BJ (cell line): ENCODE results near the gene PFKL. TPM values are rescaled to one million over a fixed set of nuclear protein-coding genes. Genes with fewer than 3 reads are reported as not detected.

Source experiments
- CTCF ChIA-PET: fragments of 350-600 bp; formaldehyde crosslinking; extraction: SDS; loops from one replicate; lab custom pipeline; 2021; ENCODE audit warnings: antibody characterized with exemption, inconsistent platforms; lab: Yijun Ruan, JAX
- POLR2A ChIA-PET: fragments of 300-600 bp; sonication (Branson Sonifier 250); formaldehyde crosslinking; extraction: SDS; loops from one replicate; lab custom pipeline; 2021; ENCODE audit warnings: antibody characterized with exemption; lab: Charles Lee
- DNase-seq: peaks from one replicate; pipeline ENCODE4 v3.0.0-alpha.2; 2011; ENCODE audit warnings: low read depth
- H3K27me3 ChIP-seq: 2 replicates; pipeline ENCODE4 v1.6.0; 2011; ENCODE audit warnings: low read length; ENCODE audit not compliant: control insufficient read depth, insufficient read depth
- H3K36me3 ChIP-seq: 2 replicates; pipeline ENCODE4 v1.5.1; 2011; ENCODE audit warnings: low read length; ENCODE audit not compliant: control insufficient read depth, insufficient read depth
- H3K4me3 ChIP-seq: 2 replicates; pipeline ENCODE4 v1.5.1; 2011; ENCODE audit warnings: low read depth, mild to moderate bottlenecking, control low read depth, low read length
- polyA plus RNA-seq: library from polyadenylated mRNA; depleted of rRNA; stranded (reverse); fragments of >200 nt; gene quantifications from 2 replicates; pipeline ENCODE4 v1.2.3, GENCODE V29; 2011
- TF ChIP-seq, protein P1 (sequence below): IDR thresholded peaks from 2 replicates; pipeline ENCODE4 v1.5.1; 2011; ENCODE audit warnings: low read depth, mild to moderate bottlenecking, control low read depth, inconsistent platforms, low read length, moderate library complexity; ENCODE audit not compliant: insufficient read depth

Gene PFKL
- polyA plus RNA-seq, 1 experiment: 152 TPM

DNA sequence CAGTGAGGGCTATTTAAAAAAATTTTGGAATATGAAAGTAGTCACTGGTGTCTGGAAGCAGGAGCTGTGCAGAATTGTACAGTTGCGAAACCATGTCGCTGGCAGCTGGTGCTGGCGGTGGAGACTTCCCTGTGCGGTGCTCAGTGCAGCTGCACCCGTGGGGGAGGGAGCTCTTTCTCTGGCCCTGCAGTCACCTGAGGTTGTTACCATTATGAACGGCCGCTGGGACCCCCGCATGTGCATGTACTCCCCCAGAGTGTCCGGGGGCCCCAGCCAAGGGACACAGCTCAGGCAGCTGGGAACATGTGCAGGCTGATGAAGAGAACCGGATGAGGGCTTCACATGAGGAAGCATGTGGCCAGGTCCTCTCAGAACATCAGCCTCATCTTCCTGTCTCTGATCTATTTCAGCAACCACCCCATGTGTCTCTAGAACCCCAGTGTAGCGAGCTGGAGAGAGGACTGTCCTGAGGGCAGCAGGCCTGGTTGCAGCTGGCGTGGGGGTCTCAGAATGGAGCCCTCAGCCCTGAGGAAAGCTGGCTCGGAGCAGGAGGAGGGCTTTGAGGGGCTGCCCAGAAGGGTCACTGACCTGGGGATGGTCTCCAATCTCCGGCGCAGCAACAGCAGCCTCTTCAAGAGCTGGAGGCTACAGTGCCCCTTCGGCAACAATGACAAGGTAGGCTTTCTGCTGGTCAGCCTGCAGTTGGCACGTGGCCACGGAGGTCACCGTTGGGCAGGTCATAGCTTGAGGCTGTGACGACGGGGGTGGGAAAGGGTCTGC lies 53.5 kb downstream of the PFKL start, which contains the start of gene TRPM2:
TSS of gene TRPM2 (plus strand) at position 431 of the 780 bp plus-strand sequence. CDS start at position 511, 80 bp downstream.
- Histone ChIP-seq H3K4me3 (no peak within 1 kb of the TSS), H3K27me3 (peaks cover 15% of the 10 kb centered on the region), H3K36me3 (no peaks in the 10 kb centered on the region)
- TF ChIP-seq, protein P1, sequence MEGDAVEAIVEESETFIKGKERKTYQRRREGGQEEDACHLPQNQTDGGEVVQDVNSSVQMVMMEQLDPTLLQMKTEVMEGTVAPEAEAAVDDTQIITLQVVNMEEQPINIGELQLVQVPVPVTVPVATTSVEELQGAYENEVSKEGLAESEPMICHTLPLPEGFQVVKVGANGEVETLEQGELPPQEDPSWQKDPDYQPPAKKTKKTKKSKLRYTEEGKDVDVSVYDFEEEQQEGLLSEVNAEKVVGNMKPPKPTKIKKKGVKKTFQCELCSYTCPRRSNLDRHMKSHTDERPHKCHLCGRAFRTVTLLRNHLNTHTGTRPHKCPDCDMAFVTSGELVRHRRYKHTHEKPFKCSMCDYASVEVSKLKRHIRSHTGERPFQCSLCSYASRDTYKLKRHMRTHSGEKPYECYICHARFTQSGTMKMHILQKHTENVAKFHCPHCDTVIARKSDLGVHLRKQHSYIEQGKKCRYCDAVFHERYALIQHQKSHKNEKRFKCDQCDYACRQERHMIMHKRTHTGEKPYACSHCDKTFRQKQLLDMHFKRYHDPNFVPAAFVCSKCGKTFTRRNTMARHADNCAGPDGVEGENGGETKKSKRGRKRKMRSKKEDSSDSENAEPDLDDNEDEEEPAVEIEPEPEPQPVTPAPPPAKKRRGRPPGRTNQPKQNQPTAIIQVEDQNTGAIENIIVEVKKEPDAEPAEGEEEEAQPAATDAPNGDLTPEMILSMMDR: no peak
- ChIA-PET CTCF (interaction anchor here (0.9 kb wide), 1 partner anchor 13 kb away, joined by 3 read pairs; no protein-coding TSS in a partner anchor), POLR2A (no interaction called here)
- no peak for DNase-seq

DNA sequence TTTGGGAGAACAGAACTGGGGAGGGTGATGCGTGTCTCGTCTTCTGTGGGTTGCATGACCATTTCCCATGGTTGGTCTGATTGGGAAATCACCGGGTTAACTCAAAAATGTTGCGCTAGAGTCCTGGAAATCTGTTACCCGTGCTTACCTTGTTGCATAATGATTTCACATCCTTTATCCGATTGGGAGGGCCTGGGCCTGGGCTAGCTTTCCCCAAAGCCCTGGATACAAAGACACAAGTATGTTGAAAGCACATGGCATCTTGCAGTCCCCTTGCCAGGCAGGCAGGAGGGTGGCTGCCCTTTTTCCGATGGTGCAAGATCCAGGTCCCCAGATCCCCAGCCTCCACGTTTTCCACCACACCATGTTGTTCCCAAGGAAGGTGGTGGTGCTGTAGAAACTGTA lies 54.1 kb downstream of the PFKL start:
- POLR2A ChIA-PET: no interaction called here
- CTCF ChIA-PET: no interaction called here
- Histone ChIP-seq H3K27me3 (peaks cover 13% of the 10 kb centered on the region), H3K4me3 (no peak overlapping the region), H3K36me3 (no peaks in the 10 kb centered on the region)
- DNase-seq: no peak
- TF ChIP-seq, protein P1: no peak

DNA sequence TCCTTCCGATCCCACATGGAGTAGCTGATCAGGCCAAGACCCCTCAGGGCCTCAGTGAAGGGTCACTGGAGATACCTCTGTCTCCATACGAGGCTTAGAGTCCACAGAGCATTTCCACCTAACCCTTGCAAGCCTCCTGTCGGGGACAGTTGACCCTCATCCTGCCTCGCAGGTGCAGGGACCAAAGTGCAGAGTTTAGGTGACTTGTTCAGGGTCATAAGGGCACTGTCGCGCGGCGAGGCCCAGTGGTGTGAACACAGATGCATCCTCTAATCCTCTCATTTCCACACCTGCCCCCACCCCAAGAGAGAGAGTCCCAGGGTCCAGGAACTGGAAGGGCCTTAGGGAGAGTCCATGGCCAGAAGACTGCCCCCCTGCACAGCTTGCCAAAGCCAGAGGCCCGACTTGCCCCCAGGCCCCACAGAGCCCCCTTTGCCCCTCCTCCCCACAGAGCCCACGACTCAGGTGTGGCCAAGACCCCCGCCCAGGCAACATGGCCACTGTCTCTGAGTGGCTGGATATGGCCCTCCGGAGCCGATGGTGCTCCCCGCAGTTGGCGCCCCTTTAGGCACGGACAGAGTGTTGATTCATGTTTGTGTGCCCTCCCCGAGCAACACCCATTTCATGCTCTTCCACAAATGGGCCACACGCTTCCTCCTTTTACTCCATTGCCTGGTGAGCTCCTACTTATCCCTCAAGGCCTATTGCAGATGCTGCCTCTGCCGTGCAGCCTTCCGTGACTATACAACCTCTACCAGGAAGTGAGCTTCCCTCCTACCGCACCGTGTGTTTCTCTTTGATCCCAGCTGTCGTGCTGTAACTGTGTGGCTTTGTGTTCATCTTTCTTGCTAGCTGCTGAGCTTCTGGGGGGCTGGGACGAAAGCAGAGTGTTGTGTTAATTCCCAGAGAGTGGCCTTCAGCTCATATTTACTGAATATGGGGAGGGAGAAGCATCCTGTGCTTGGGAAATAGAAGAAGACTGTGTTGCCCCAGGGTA lies 55.2 kb downstream of the PFKL start:
- ChIA-PET CTCF (no interaction called here), POLR2A (no interaction called here)
- TF ChIP-seq, protein P1: no peak
- H3K27me3 ChIP-seq: peaks cover 7% of the 10 kb centered on the region
- H3K4me3 ChIP-seq: no peak overlapping the region
- H3K36me3 ChIP-seq: no peaks in the 10 kb centered on the region
- DNase-seq: no peak

DNA sequence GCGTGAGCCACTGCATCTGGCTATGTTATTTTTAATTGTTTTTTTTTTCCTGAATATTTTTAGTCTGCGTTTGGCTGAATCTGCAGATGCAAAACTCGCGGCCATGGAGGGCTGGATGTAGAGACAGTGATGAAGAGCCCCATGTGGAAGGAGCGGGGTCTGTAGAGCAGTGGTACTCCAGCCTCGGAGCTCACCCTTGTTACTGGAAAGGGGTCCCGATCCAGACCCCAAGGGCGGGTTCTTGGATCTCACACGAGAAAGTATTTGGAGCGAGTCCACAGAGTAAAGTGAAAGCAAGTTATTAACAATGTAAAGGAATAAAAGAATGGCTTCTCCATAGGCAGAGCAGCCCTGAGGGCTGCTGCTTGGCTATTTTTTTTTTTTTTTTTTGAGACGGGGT lies 56.3 kb downstream of the PFKL start:
- H3K36me3 ChIP-seq: no peaks in the 10 kb centered on the region
- H3K27me3 ChIP-seq: peaks cover 4% of the 10 kb centered on the region
- no peak for DNase-seq
- ChIA-PET CTCF (no interaction called here), POLR2A (no interaction called here)
- TF ChIP-seq, protein P1: no peak
- no peak overlapping the region for H3K4me3 ChIP-seq

DNA sequence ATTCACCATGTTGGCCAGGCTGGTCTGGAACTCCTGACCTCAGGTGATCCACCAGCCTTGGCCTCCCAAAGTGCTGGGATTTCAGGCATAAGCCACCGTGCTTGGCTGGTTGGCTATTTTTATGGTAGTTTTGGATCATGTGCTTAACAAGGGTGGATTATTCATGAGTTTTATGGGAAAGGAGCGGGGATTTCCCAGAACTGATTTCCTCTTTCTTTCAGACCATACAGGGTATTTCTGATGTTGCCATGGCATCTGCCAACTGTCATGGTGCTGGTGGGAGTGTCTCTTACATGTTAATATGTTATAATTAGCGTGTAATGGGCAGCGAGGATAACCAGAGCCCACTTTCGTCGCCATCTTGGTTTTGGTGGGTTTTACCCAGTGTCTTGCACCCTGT lies 56.8 kb downstream of the PFKL start:
- CTCF ChIA-PET: no interaction called here
- Histone ChIP-seq H3K36me3 (no peaks in the 10 kb centered on the region), H3K27me3 (peaks cover 2% of the 10 kb centered on the region), H3K4me3 (no peak overlapping the region)
- DNase-seq: no peak
- POLR2A ChIA-PET: no interaction called here
- TF ChIP-seq, protein P1: no peak
